GM12878 (cell line): ENCODE measurements around the gene MUC5AC.

ENCODE experiments used
- CEBPB ChIP-seq, 2 experiments: fragments of 150-350 bp in 1 of 2; IDR thresholded peaks; 2 replicates each; pipeline ENCODE4 v1.6.1; 2012 to 2014; ENCODE audit warnings: low read depth in 2 of 2, low read length in 2 of 2, borderline replicate concordance in 1 of 2, inconsistent platforms in 1 of 2
- CTCF ChIP-seq, 3 experiments: IDR thresholded peaks in 2 of 3; conservative IDR thresholded peaks in 1 of 3; 2 replicates each; pipeline ENCODE4 v1.5.1; 2011; ENCODE audit warnings: low read depth in 3 of 3, low read length in 3 of 3, mild to moderate bottlenecking in 3 of 3, control low read depth in 2 of 3, moderate library complexity in 2 of 3, inconsistent platforms in 1 of 3, mixed read lengths in 1 of 3; ENCODE audit not compliant: control insufficient read depth in 2 of 3, insufficient read depth in 1 of 3; ENCODE audit errors: extremely low read depth in 1 of 3
- MAX ChIP-seq: IDR thresholded peaks from 2 replicates; pipeline ENCODE4 v1.6.1; 2012; ENCODE audit warnings: low read depth, low read length, improper control_type of control experiment
- POLR2AphosphoS5 ChIP-seq: IDR thresholded peaks from 2 replicates; pipeline ENCODE4 v1.6.1; 2011; ENCODE audit warnings: mild to moderate bottlenecking, low read length, inconsistent platforms
- SMC3 ChIP-seq: IDR thresholded peaks from 2 replicates; pipeline ENCODE4 v1.6.1; 2011; ENCODE audit warnings: low read length, improper control_type of control experiment, borderline replicate concordance
- TBL1XR1 ChIP-seq: IDR thresholded peaks from 2 replicates; pipeline ENCODE4 v1.6.1; 2012; ENCODE audit warnings: low read depth, low read length, improper control_type of control experiment
- ZNF217 ChIP-seq: fragments of 450-650 bp; IDR thresholded peaks from 2 replicates; pipeline ENCODE4 v1.6.1; 2017; ENCODE audit warnings: antibody characterized with exemption, mild to moderate bottlenecking
- ZZZ3 ChIP-seq: IDR thresholded peaks from 2 replicates; pipeline ENCODE4 v1.6.1; 2011; ENCODE audit warnings: low read depth; ENCODE audit not compliant: control insufficient read depth, insufficient read length

DNA sequence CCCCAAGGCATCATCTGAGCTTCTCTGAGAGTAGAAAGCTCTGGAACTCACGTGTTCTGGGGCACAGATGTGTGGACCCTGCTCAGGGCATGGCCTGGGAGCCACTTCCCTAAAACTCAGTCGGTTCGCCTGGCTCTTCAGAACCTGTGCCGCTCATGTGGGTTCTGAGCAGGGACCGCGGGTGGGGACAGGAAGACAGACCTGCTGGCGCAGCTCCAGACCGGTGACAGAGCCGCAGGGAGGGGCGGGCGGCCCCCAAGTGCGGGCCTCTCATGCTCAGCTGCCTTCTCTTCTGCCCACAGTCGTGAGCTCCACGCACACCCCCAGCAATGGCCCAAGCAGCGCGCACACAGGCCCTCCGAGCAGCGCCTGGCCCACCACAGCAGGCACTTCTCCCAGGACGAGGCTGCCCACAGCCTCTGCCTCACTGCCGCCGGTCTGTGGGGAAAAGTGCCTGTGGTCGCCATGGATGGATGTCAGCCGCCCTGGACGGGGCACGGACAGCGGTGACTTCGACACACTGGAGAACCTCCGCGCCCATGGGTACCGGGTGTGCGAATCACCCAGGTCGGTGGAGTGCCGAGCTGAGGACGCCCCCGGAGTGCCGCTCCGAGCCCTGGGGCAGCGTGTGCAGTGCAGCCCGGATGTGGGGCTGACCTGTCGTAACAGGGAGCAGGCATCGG is 24.2 kb downstream of the MUC5AC start:
- TF ChIP-seq TBL1XR1, result no peak
- no peak for TF ChIP-seq CEBPB (IDR thresholded peaks at IDR 0.05; ENCODE audit: borderline replicate concordance in 1 of 2, low read depth in 2 of 2, low read length in 2 of 2)
- TF ChIP-seq ZNF217, result no peak
- TF ChIP-seq CTCF (IDR thresholded peaks at IDR 0.05 in 2 of 3, conservative IDR thresholded peaks at IDR 0.05 in 1 of 3; ENCODE audit: control insufficient read depth in 2 of 3, extremely low read depth in 1 of 3, insufficient read depth in 1 of 3, low read depth in 3 of 3, low read length in 3 of 3), result no peak
- no peak for TF ChIP-seq MAX
- no peak for TF ChIP-seq POLR2AphosphoS5
- TF ChIP-seq ZZZ3, result no peak
- TF ChIP-seq SMC3, result no peak
